Lung (tissue), 12 donors: ENCODE results near the gene POLD2. TPM values are rescaled to one million over a fixed set of nuclear protein-coding genes. Genes with fewer than 3 reads are reported as not detected.

Experiments used
- ATAC-seq: fragments of 200-7000 bp; cut with Tn5 transposase; one replicate; pipeline ENCODE4 v1.9.1; 2020; ENCODE audit warnings: moderate number of reproducible peaks; ENCODE audit not compliant: insufficient read depth, low FRiP score
- DNase-seq, 3 donors: peaks; one replicate each; pipeline ENCODE4 v3.0.0-alpha.2; 2013 to 2017
- H3K27ac ChIP-seq, 2 donors: one replicate each; pipeline ENCODE4 v1.5.1; 2013; ENCODE audit warnings: mild to moderate bottlenecking in 2 of 2, moderate library complexity in 2 of 2, control low read depth in 1 of 2, inconsistent platforms in 1 of 2, low read depth in 1 of 2, low read length in 1 of 2
- H3K27me3 ChIP-seq, 3 donors: one replicate each; pipeline ENCODE4 v1.5.1; 2013; ENCODE audit warnings: low read length in 2 of 3; ENCODE audit not compliant: control insufficient read depth in 3 of 3, insufficient read depth in 3 of 3
- H3K36me3 ChIP-seq, 4 donors: one replicate each; pipeline ENCODE4 v1.5.1; 2013; ENCODE audit warnings: low read length in 4 of 4, mild to moderate bottlenecking in 1 of 4, moderate library complexity in 1 of 4; ENCODE audit not compliant: control insufficient read depth in 4 of 4, insufficient read depth in 4 of 4
- H3K4me1 ChIP-seq, 5 donors: one replicate each; pipeline ENCODE4 v1.5.1; 2013; ENCODE audit warnings: low read length in 5 of 5, mild to moderate bottlenecking in 2 of 5, moderate library complexity in 1 of 5; ENCODE audit not compliant: control insufficient read depth in 5 of 5, insufficient read depth in 5 of 5
- H3K4me3 ChIP-seq: one replicate; pipeline ENCODE4 v1.5.1; 2013; ENCODE audit warnings: mild to moderate bottlenecking, control low read depth, moderate library complexity
- H3K9ac ChIP-seq, 2 donors: one replicate each; pipeline ENCODE4 v1.5.1; 2013; ENCODE audit warnings: low read length in 2 of 2, control low read depth in 1 of 2; ENCODE audit not compliant: insufficient read depth in 1 of 2
- H3K9me3 ChIP-seq, 4 donors: one replicate each; pipeline ENCODE4 v1.5.1; 2013; ENCODE audit warnings: low read length in 3 of 4, mild to moderate bottlenecking in 1 of 4, moderate library complexity in 1 of 4; ENCODE audit not compliant: control insufficient read depth in 4 of 4, insufficient read depth in 3 of 4
- WGBS, 2 donors: extraction: QIAGEN DNeasy Blood & Tissue Kit; methylation state at CpG; one replicate each; pipeline ENCODE4 v1.1.7; 2013; 5-methylcytosine and 5-hydroxymethylcytosine counted together
- polyA plus RNA-seq, 2 donors: library from polyadenylated mRNA; stranded (reverse); fragments of 200-250 nt; gene quantifications; one replicate each; pipeline ENCODE4 v1.2.1, GENCODE V29; 2013
- total RNA-seq, 2 donors: library from RNA; depleted of rRNA in 1 of 2; stranded (reverse); fragments of >200 nt in 1 of 2; gene quantifications; one replicate each; pipeline ENCODE4 v1.2.1, GENCODE V29; 2014 to 2021
- TF ChIP-seq, protein P1 (sequence below): IDR thresholded peaks from 2 replicates; pipeline ENCODE4 v1.5.1; 2012; ENCODE audit warnings: mild to moderate bottlenecking; ENCODE audit errors: control extremely low read depth, extremely low read depth
- donor health status: control.
- donor health status: control.
- donor health status: Bipolar disorder and iron deficiency.
- donor health status: healthy.
- donor health status: DM: yes; HTN: yes; CAD: no.

The POLD2 gene
- total and polyA plus RNA-seq, 4 donors, result 48.8 to 90.7 (median 71.3) TPM

DNA sequence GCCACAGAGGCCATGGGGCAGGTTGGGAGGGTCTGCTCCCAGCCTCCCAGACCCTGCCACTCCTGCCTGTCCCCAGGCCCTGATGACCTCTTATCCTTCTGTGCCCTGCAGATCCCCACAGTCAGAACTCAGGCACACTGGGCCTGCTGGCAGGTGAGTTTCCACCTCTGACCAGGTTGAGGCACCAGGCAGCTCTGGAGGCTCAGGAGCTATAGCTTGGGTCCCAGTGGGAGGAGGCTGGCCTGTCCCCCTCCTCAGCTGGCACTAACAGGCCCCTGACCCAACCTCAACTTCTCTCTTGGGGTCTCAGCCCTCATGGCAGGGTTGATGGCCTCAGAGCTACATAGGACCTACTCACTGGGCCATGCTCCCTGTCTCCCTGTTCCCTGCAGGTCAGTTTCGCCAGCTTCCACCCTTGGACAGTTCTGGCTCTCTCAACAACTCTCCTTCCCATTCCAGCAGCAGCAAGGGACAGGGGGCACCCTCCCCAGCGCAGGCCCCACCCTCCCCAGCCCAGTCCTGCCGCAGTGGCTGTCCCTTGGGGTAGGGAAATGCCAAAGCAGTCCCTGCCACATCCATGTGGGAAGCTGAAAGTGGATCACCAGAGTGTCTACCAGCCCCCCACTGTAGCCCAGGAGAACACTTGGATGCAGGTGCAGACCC lies 21.9 kb downstream of the POLD2 start:
- TF ChIP-seq, protein P1, sequence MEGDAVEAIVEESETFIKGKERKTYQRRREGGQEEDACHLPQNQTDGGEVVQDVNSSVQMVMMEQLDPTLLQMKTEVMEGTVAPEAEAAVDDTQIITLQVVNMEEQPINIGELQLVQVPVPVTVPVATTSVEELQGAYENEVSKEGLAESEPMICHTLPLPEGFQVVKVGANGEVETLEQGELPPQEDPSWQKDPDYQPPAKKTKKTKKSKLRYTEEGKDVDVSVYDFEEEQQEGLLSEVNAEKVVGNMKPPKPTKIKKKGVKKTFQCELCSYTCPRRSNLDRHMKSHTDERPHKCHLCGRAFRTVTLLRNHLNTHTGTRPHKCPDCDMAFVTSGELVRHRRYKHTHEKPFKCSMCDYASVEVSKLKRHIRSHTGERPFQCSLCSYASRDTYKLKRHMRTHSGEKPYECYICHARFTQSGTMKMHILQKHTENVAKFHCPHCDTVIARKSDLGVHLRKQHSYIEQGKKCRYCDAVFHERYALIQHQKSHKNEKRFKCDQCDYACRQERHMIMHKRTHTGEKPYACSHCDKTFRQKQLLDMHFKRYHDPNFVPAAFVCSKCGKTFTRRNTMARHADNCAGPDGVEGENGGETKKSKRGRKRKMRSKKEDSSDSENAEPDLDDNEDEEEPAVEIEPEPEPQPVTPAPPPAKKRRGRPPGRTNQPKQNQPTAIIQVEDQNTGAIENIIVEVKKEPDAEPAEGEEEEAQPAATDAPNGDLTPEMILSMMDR, result no peak
- Histone ChIP-seq H3K27me3 (no peaks in the 10 kb centered on the region), H3K4me3 (no peak overlapping the region), H3K9ac (peak overlapping the region in 1 of 2 donors; percentile 5), H3K36me3 (no peaks in the 10 kb centered on the region), H3K27ac (peak overlapping the region; percentile 7 to 55), H3K9me3 (no peaks in the 10 kb centered on the region), H3K4me1 (peaks cover 0 to 27% (median 3%) of the 10 kb centered on the region in 5 donors)
- WGBS, 2 donors, result 86 to 96% methylated on average over 3 of the region's 3 CpGs
- no peak for ATAC-seq
- DNase-seq, result no peak

DNA sequence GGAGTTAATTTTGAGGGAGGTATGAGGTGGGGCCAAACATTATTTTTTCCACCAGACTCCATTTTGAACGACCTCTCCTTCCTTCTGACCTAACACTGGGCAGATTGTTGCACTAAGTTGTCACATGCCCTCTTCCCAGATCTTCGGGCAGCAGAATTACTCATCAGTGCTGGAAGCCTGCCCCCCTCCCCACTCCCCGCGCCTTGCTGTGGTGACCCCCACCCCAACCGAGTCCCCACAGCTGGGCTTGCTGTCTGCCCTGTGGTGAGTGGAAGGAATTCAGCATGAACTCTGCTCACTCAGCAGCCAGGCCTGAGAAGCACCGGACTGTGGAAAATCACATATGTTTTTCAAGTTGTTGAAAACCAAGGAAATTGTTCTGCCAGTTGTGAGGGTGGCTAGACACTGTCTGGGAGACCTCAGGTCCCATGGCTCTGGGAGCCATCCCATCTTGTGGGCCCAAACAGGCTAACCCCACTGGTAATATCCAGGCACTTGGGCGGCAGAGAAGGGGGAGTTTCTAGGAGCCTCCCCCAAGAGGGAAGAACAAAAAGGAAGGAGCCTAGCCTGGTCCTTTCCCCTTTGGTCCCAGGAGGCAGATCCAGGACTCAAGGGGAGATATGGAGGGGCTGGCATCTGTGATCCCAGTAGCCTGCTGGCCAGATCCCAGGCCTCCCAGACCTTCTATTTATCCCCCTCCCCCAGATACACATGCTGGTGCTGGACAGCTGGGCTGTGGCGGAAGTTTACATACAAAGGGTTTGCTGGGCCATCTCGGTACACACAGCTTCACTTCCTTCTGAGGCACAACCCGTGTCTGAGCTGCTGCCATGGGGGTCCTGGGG lies 22.7 kb downstream of the POLD2 start:
- Histone ChIP-seq H3K27ac (peak overlapping the region in 1 of 2 donors; percentile 4), H3K9ac (peak overlapping the region in 1 of 2 donors; percentile 5)
- TF ChIP-seq, protein P1, result no peak

DNA sequence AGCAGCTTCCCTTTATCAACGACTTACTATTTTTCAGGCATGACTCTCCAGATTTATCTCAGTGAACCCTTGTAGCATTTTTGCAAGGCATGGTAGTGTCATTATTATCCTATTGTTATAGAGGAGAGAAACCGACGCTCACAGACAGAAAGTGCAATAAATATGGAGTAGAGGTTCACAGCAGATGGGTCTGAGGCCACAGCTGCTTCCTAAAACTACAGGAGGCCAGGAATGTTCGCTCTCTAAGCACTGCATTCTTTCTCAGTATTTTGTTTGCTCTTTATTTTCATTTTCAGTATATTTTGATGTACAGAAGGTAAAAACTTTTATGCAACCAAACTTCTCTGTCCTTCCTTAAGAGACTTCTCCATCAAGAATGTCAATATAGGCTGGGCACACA lies 23.7 kb downstream of the POLD2 start:
- Histone ChIP-seq H3K4me3 (no peak overlapping the region), H3K27me3 (no peaks in the 10 kb centered on the region), H3K4me1 (peaks cover 0 to 23% (median 0%) of the 10 kb centered on the region in 5 donors), H3K9me3 (no peaks in the 10 kb centered on the region), H3K9ac (no peak overlapping the region), H3K36me3 (no peaks in the 10 kb centered on the region), H3K27ac (no peak overlapping the region)
- ATAC-seq (no peak), DNase-seq (no peak)
- TF ChIP-seq, protein P1, result no peak
- 39 to 51% methylated on average over 4 of the region's 4 CpGs for WGBS, 2 donors

More for the DNA sequence above, 22.7 kb downstream of the POLD2 start:
- Histone ChIP-seq H3K27me3 (no peaks in the 10 kb centered on the region), H3K9me3 (no peaks in the 10 kb centered on the region), H3K36me3 (no peaks in the 10 kb centered on the region), H3K4me3 (no peak overlapping the region), H3K4me1 (peaks cover 0 to 26% (median 3%) of the 10 kb centered on the region in 5 donors)
- DNase-seq (peak; percentile 37 to 51 (median 38)), ATAC-seq (no peak)
- WGBS, 2 donors, result 66 to 74% methylated on average over 10 of the region's 10 CpGs
